Measurements from ENCODE around the gene SPATA3. TPM values are rescaled to one million over a fixed set of nuclear protein-coding genes. Genes with fewer than 3 reads are reported as not detected.
A peak's percentile ranks its signal among the peaks of the same experiment; 100 is the strongest.

SPATA3 gene
- total RNA-seq, 1 donor from 2014 or later, result not detected

GRCh38 chr2:230955163-230955737 is 40.7 kb upstream of the SPATA3 start:
- Histone ChIP-seq H3K27ac (no peak overlapping the region), H3K36me3 (no peaks in the 10 kb centered on the region), H3K9me3 (no peaks in the 10 kb centered on the region), H3K4me3 (no peak overlapping the region), H3K27me3 (no peaks in the 10 kb centered on the region), H3K4me1 (peaks cover 0 to 4% of the 10 kb centered on the region in 2 donors)
- DNase-seq (ENCODE audit: low spot score in 2 of 2), result no peak
- no peak for TF ChIP-seq CTCF (IDR thresholded peaks at IDR 0.05)
- intact Hi-C loops (cut with DNase I), result no loop called here

GRCh38 chr2:230956827-230957755 is 38.8 kb upstream of the SPATA3 start:
- intact Hi-C loops (cut with DNase I), result no loop called here
- H3K9me3 ChIP-seq, result no peaks in the 10 kb centered on the region
- H3K27me3 ChIP-seq, result no peaks in the 10 kb centered on the region
- TF ChIP-seq CTCF (IDR thresholded peaks at IDR 0.05), result no peak
- DNase-seq (ENCODE audit: low spot score in 2 of 2), result no peak
- peak overlapping the region; percentile 46 to 48 for H3K4me3 ChIP-seq
- H3K4me1 ChIP-seq, result peaks cover 0 to 4% of the 10 kb centered on the region in 2 donors
- H3K36me3 ChIP-seq, result no peaks in the 10 kb centered on the region
- no peak overlapping the region for H3K27ac ChIP-seq

- no peak for DNase-seq (ENCODE audit: low spot score in 2 of 2)
- intact Hi-C loops (cut with DNase I), result no loop called here
- Histone ChIP-seq H3K36me3 (no peaks in the 10 kb centered on the region), H3K4me1 (peaks cover 0 to 4% of the 10 kb centered on the region in 2 donors), H3K27me3 (no peaks in the 10 kb centered on the region), H3K9me3 (no peaks in the 10 kb centered on the region), H3K27ac (no peak overlapping the region), H3K4me3 (peak overlapping the region; percentile 46 to 48)
- TF ChIP-seq CTCF (IDR thresholded peaks at IDR 0.05), result no peak
These were observed 38.0 kb upstream of the SPATA3 start for GRCh38 chr2:230957756-230958391.

GRCh38 chr2:230958820-230959756 is 36.8 kb upstream of the SPATA3 start:
- intact Hi-C loops (cut with DNase I), result no loop called here
- TF ChIP-seq CTCF (IDR thresholded peaks at IDR 0.05), result no peak
- H3K27me3 ChIP-seq, result no peaks in the 10 kb centered on the region

GRCh38 chr2:230960026-230960425 is 35.9 kb upstream of the SPATA3 start:
- no peak for DNase-seq (ENCODE audit: low spot score in 2 of 2)
- Histone ChIP-seq H3K36me3 (no peaks in the 10 kb centered on the region), H3K4me1 (peaks cover 0 to 4% of the 10 kb centered on the region in 2 donors), H3K4me3 (no peak overlapping the region), H3K9me3 (no peaks in the 10 kb centered on the region), H3K27ac (no peak overlapping the region), H3K27me3 (no peaks in the 10 kb centered on the region)
- TF ChIP-seq CTCF (IDR thresholded peaks at IDR 0.05), result no peak
- intact Hi-C loops (cut with DNase I), result no loop called here

More at GRCh38 chr2:230958820-230959756, 36.8 kb upstream of the SPATA3 start:
- H3K27ac ChIP-seq, result no peak overlapping the region
- H3K9me3 ChIP-seq, result no peaks in the 10 kb centered on the region
- no peaks in the 10 kb centered on the region for H3K36me3 ChIP-seq
- peaks cover 0 to 4% of the 10 kb centered on the region in 2 donors for H3K4me1 ChIP-seq
- DNase-seq (ENCODE audit: low spot score in 2 of 2), result no peak
- H3K4me3 ChIP-seq, result no peak overlapping the region

Measured in ascending aorta (tissue), 2 donors.